Endothelial cell of umbilical vein (primary cell): ENCODE results near the gene NRXN3. TPM values are rescaled to one million over a fixed set of nuclear protein-coding genes. Genes with fewer than 3 reads are reported as not detected.

Source experiments
- BruUV-seq: library from RNA; stranded (reverse); fragments of 400-500 nt; replicated peaks from 2 replicates; lab custom pipeline; 2021; lab: Mats Ljungman, UMichigan
- CTCF ChIA-PET: fragments of 300-600, 350-600 bp; sonication (Branson Sonifier 250); formaldehyde crosslinking; loops from one replicate; lab custom pipeline; 2021; ENCODE audit warnings: antibody characterized with exemption, inconsistent platforms; lab: Charles Lee
- POLR2A ChIA-PET: fragments of 300-600, 350-600 bp; sonication (Branson Sonifier 250); formaldehyde crosslinking; loops from one replicate; lab custom pipeline; 2021; ENCODE audit warnings: antibody characterized with exemption, inconsistent platforms; lab: Charles Lee
- DNase-seq: peaks from one replicate; pipeline ENCODE4 v3.0.0-alpha.2; 2011; ENCODE audit warnings: low read depth, low spot score
- FAIRE-seq: peaks from 2 replicates; lab custom pipeline; 2011; peaks lifted over from hg19 to GRCh38; lab: Jason Lieb, UNC
- H2AFZ ChIP-seq: 2 replicates; pipeline ENCODE4 v1.6.0; 2012; ENCODE audit warnings: low read depth, low read length, control low read depth, inconsistent platforms
- H3K27ac ChIP-seq: 2 replicates; pipeline ENCODE4 v1.5.1; 2011; ENCODE audit warnings: low read depth, mild to moderate bottlenecking, control low read depth, low read length, moderate library complexity; ENCODE audit not compliant: insufficient read depth
- H3K27me3 ChIP-seq, 2 experiments: 2 replicates each; pipeline versions ENCODE4 v1.6.0 to v1.6.1; 2011; ENCODE audit warnings: low read length in 2 of 2, mixed read lengths in 1 of 2; ENCODE audit not compliant: control insufficient read depth in 2 of 2, insufficient read depth in 2 of 2
- H3K36me3 ChIP-seq, 2 experiments: 2 replicates in 1 of 2; 3 replicates in 1 of 2; pipeline ENCODE4 v1.5.1; 2011; ENCODE audit warnings: low read length in 2 of 2, mild to moderate bottlenecking in 1 of 2, moderate library complexity in 1 of 2; ENCODE audit not compliant: control insufficient read depth in 2 of 2, insufficient read depth in 2 of 2; ENCODE audit errors: extremely low read depth in 1 of 2
- H3K4me1 ChIP-seq: 3 replicates; pipeline ENCODE4 v1.5.1; 2011; ENCODE audit warnings: mild to moderate bottlenecking, low read length; ENCODE audit not compliant: control insufficient read depth, insufficient read depth; ENCODE audit errors: extremely low read depth
- H3K4me2 ChIP-seq: 2 replicates; pipeline ENCODE4 v1.6.1; 2011; ENCODE audit warnings: low read length, control low read depth, mixed read lengths; ENCODE audit not compliant: insufficient read depth
- H3K4me3 ChIP-seq, 3 experiments: fragments of 200-600 bp in 1 of 3; sonication (generic), shearing (Covaris generic) in 1 of 3; replicated peaks in 1 of 3; 2 replicates each; pipeline ENCODE4 v1.5.1; 2011 to 2016; ENCODE audit warnings: control low read depth in 3 of 3, low read length in 3 of 3, mild to moderate bottlenecking in 2 of 3, inconsistent platforms in 1 of 3, low read depth in 1 of 3, moderate library complexity in 1 of 3; ENCODE audit not compliant: insufficient read depth in 1 of 3
- H3K79me2 ChIP-seq: 2 replicates; pipeline ENCODE4 v1.6.0; 2012; ENCODE audit warnings: low read length, inconsistent platforms; ENCODE audit not compliant: control insufficient read depth, insufficient read depth
- H3K9ac ChIP-seq: replicated peaks from 2 replicates; pipeline ENCODE3; 2011; ENCODE audit warnings: low read length, control low read depth; ENCODE audit not compliant: insufficient read depth; ENCODE audit errors: extremely low read depth
- H3K9me1 ChIP-seq: replicated peaks from 3 replicates; pipeline ENCODE4 v1.6.0; 2011; ENCODE audit warnings: mild to moderate bottlenecking, low read length; ENCODE audit not compliant: control insufficient read depth, insufficient read depth; ENCODE audit errors: extremely low read depth
- H3K9me3 ChIP-seq: replicated peaks from 2 replicates; pipeline ENCODE4 v1.5.1; 2012; ENCODE audit warnings: low read length, inconsistent platforms; ENCODE audit not compliant: control insufficient read depth, insufficient read depth
- H4K20me1 ChIP-seq: replicated peaks from 2 replicates; pipeline ENCODE3; 2011; ENCODE audit warnings: mild to moderate bottlenecking, low read length; ENCODE audit not compliant: control insufficient read depth, insufficient read depth; ENCODE audit errors: extremely low read depth
- EZH2 ChIP-seq: IDR thresholded peaks from 2 replicates; pipeline ENCODE4 v1.6.1; 2012; ENCODE audit warnings: borderline replicate concordance, low read depth, mild to moderate bottlenecking, moderate library complexity, low read length, inconsistent platforms; ENCODE audit not compliant: severe bottlenecking
- FOS ChIP-seq: IDR thresholded peaks from 2 replicates; pipeline ENCODE4 v1.6.1; 2011; ENCODE audit warnings: mild to moderate bottlenecking, low read length, moderate library complexity, borderline replicate concordance; ENCODE audit not compliant: insufficient read depth
- GATA2 ChIP-seq: IDR thresholded peaks from 2 replicates; pipeline ENCODE4 v1.7.0; 2011; ENCODE audit warnings: low read depth, mild to moderate bottlenecking, moderate library complexity, mixed read lengths, low read length; ENCODE audit not compliant: insufficient read length, insufficient read depth
- JUN ChIP-seq: IDR thresholded peaks from 2 replicates; pipeline ENCODE4 v1.6.1; 2011; ENCODE audit warnings: borderline replicate concordance, low read depth; ENCODE audit not compliant: insufficient read length, insufficient read depth
- MYC ChIP-seq: IDR thresholded peaks from one replicate; pipeline ENCODE4 v1.6.1; 2011; ENCODE audit warnings: mild to moderate bottlenecking, low read depth, low read length
- POLR2A ChIP-seq: IDR thresholded peaks from 2 replicates; pipeline ENCODE4 v1.6.1; 2012; ENCODE audit warnings: low read depth, mild to moderate bottlenecking, control low read depth, low read length
- POLR2AphosphoS5 ChIP-seq: IDR thresholded peaks from 2 replicates; pipeline ENCODE4 v1.6.1; 2012; ENCODE audit warnings: low read depth, mild to moderate bottlenecking, control low read depth, low read length, moderate library complexity; ENCODE audit not compliant: insufficient read depth
- dilution Hi-C: fragments of 300-500 bp; cut with MboI; formaldehyde crosslinking; loops from one replicate; pipeline ENCODE4 v1.15.0; 2019; ENCODE audit warnings: low sequenced_read_pairs; ENCODE audit not compliant: extremely low pct_ligation_motif_present
- intact Hi-C: fragments of 100-400 bp; cut with micrococcal nuclease; formaldehyde crosslinking; loops from one replicate; pipeline ENCODE4 v1.10.0; 2022
- polyA plus RNA-seq, 4 experiments: library from polyadenylated mRNA; depleted of rRNA in 3 of 4; stranded (reverse) in 3 of 4; unstranded in 1 of 4; fragments of >200 nt; gene quantifications; 2 replicates each; pipeline versions ENCODE4 v1.2.1 to v1.2.3, GENCODE V29; 2011 to 2012; ENCODE audit warnings: missing spikeins in 1 of 4
- total RNA-seq: library from RNA; stranded (reverse); gene quantifications from 2 replicates; pipeline ENCODE4 v1.2.3, GENCODE V29; 2021
- TF ChIP-seq, protein P1 (sequence below), 2 donors: IDR thresholded peaks; 1 replicate in 1 of 2; 2 replicates in 1 of 2; pipeline ENCODE4 v1.5.1; 2011; ENCODE audit warnings: low read length in 2 of 2, mild to moderate bottlenecking in 2 of 2, moderate library complexity in 2 of 2, control low read depth in 1 of 2, inconsistent platforms in 1 of 2, low read depth in 1 of 2; ENCODE audit not compliant: insufficient read depth in 1 of 2; ENCODE audit errors: extremely low read depth in 1 of 2
- TF ChIP-seq, protein P2 (sequence below): IDR thresholded peaks from 2 replicates; pipeline ENCODE4 v1.6.1; 2011; ENCODE audit not compliant: insufficient read depth, insufficient read length

The NRXN3 gene
- total and polyA plus RNA-seq, 2 donors (not counting 3 experiments of a cell fraction or from before 2014, with no cell fraction given), result 0.72 to 4.2 TPM

DNA sequence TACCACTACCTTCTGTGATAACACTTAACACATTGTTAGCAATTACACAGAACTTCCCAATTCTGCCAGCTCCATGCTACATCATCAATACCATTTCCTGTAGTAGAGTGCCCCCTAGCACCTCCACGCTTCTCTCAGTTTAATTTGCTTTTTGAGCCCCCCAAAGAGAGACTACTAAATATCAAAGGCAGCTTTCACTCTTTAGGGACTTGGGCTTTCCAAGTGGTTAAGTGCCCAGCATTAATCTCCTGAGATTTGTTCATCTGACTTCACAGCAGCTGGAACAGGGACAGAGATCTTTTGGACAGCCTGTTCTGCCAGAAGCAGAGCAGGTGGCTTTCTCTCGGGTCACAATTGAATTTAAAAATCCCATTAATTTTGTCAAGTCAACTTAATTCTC lies 1086.2 kb downstream of the NRXN3 start:
- Histone ChIP-seq H3K36me3 (no peaks in the 10 kb centered on the region), H2AFZ (no peak overlapping the region), H3K4me1 (no peaks in the 10 kb centered on the region), H3K27ac (no peak overlapping the region), H4K20me1 (no peaks in the 10 kb centered on the region), H3K4me3 (no peak overlapping the region), H3K9me3 (no peaks in the 10 kb centered on the region), H3K4me2 (no peak overlapping the region), H3K27me3 (no peaks in the 10 kb centered on the region), H3K9ac (no peak overlapping the region), H3K79me2 (no peaks in the 10 kb centered on the region), H3K9me1 (no peaks in the 10 kb centered on the region)
- ChIA-PET POLR2A (no interaction called here), CTCF (interaction anchor here (0.7 to 1.1 kb wide), 4 partner anchors 28 to 322 kb away, joined by 3 to 7 read pairs (median 4); no protein-coding TSS in a partner anchor)
- DNase-seq (no peak), FAIRE-seq (no peak)
- dilution Hi-C loops, result no loop called here
- intact Hi-C loops, result no loop called here
- TF ChIP-seq, protein P1, sequence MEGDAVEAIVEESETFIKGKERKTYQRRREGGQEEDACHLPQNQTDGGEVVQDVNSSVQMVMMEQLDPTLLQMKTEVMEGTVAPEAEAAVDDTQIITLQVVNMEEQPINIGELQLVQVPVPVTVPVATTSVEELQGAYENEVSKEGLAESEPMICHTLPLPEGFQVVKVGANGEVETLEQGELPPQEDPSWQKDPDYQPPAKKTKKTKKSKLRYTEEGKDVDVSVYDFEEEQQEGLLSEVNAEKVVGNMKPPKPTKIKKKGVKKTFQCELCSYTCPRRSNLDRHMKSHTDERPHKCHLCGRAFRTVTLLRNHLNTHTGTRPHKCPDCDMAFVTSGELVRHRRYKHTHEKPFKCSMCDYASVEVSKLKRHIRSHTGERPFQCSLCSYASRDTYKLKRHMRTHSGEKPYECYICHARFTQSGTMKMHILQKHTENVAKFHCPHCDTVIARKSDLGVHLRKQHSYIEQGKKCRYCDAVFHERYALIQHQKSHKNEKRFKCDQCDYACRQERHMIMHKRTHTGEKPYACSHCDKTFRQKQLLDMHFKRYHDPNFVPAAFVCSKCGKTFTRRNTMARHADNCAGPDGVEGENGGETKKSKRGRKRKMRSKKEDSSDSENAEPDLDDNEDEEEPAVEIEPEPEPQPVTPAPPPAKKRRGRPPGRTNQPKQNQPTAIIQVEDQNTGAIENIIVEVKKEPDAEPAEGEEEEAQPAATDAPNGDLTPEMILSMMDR (IDR thresholded peaks at IDR 0.05; ENCODE audit: extremely low read depth in 1 of 2, insufficient read depth in 1 of 2, low read depth in 1 of 2, low read length in 2 of 2), result no peak
- no peak for TF ChIP-seq MYC
- no TSS peak for BruUV-seq

DNA sequence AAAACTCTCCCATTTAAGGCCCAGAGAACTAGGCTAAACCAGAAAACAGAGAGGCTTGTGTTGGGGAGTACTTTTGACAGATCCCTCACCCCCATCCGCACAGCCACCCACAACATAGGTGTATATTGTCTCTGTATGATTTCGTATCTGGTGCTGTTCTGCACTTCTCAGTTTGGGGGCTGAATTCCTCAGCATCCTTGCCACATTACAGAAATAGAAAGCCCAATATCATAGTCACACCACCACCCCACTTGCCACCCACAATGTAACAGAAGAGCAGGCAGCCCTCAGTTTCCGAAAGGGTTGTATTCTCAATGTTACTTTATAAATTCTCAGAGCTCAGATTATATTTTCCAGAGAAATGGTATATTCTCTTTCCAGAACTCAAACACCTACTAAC lies 1090.2 kb downstream of the NRXN3 start:
- Histone ChIP-seq H4K20me1 (no peaks in the 10 kb centered on the region), H3K4me2 (no peak overlapping the region), H3K4me3 (no peak overlapping the region), H3K9me1 (no peaks in the 10 kb centered on the region), H3K4me1 (no peaks in the 10 kb centered on the region), H3K36me3 (no peaks in the 10 kb centered on the region), H3K27me3 (no peaks in the 10 kb centered on the region), H2AFZ (no peak overlapping the region), H3K79me2 (no peaks in the 10 kb centered on the region), H3K9ac (no peak overlapping the region), H3K9me3 (no peaks in the 10 kb centered on the region), H3K27ac (no peak overlapping the region)
- dilution Hi-C loops (no loop called here), intact Hi-C loops (no loop called here)
- ChIA-PET CTCF (no interaction called here), POLR2A (no interaction called here)
- no TSS peak for BruUV-seq
- no peak for TF ChIP-seq POLR2A
- TF ChIP-seq, protein P2, sequence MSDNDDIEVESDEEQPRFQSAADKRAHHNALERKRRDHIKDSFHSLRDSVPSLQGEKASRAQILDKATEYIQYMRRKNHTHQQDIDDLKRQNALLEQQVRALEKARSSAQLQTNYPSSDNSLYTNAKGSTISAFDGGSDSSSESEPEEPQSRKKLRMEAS, result no peak
- no peak for TF ChIP-seq POLR2AphosphoS5
- TF ChIP-seq GATA2, result no peak
- TF ChIP-seq FOS, result no peak
- no peak for TF ChIP-seq EZH2
- no peak for TF ChIP-seq JUN
- TF ChIP-seq, protein P1 (IDR thresholded peaks at IDR 0.05; ENCODE audit: extremely low read depth in 1 of 2, insufficient read depth in 1 of 2, low read depth in 1 of 2, low read length in 2 of 2), result no peak
- TF ChIP-seq MYC, result no peak
- FAIRE-seq, result no peak
- DNase-seq, result no peak
